Fibroblast of villous mesenchyme (primary cell): ENCODE measurements around the gene OSGIN1. TPM values are rescaled to one million over a fixed set of nuclear protein-coding genes. Genes with fewer than 3 reads are reported as not detected.

Source experiments
- DNase-seq: peaks from one replicate; pipeline ENCODE4 v3.0.0-alpha.2; 2010; ENCODE audit warnings: low read depth
- H3K4me3 ChIP-seq: 2 replicates; pipeline ENCODE4 v1.5.1; 2011; ENCODE audit warnings: low read depth, mild to moderate bottlenecking, low read length
- CTCF ChIP-seq: IDR thresholded peaks from 2 replicates; pipeline ENCODE4 v1.5.1; 2012; ENCODE audit warnings: low read depth, mild to moderate bottlenecking, low read length; ENCODE audit not compliant: insufficient read depth
- total RNA-seq: library from RNA; depleted of rRNA; stranded (reverse); fragments of >200 nt; gene quantifications from 2 replicates; pipeline ENCODE4 v1.2.3, GENCODE V29; 2012

Gene OSGIN1
- total RNA-seq, 1 donor, result 6.5 TPM

GRCh38 chr16:83942074-83942473 is 11.0 kb upstream of the OSGIN1 start:
- DNase-seq, result no peak
- H3K4me3 ChIP-seq, result no peak overlapping the region
- TF ChIP-seq CTCF, result no peak

- TF ChIP-seq CTCF, result no peak
- no peak overlapping the region for H3K4me3 ChIP-seq
- no peak for DNase-seq
Measured at GRCh38 chr16:83942815-83943515, 10.1 kb upstream of the OSGIN1 start.

- DNase-seq, result no peak
- TF ChIP-seq CTCF, result no peak
- no peak overlapping the region for H3K4me3 ChIP-seq
Measured at GRCh38 chr16:83943516-83944050, 9.5 kb upstream of the OSGIN1 start.

GRCh38 chr16:83945587-83945986 is 7.5 kb upstream of the OSGIN1 start:
- DNase-seq, result no peak
- H3K4me3 ChIP-seq, result no peak overlapping the region
- no peak for TF ChIP-seq CTCF

GRCh38 chr16:83946154-83946780 is 6.8 kb upstream of the OSGIN1 start:
- no peak overlapping the region for H3K4me3 ChIP-seq
- no peak for DNase-seq
- no peak for TF ChIP-seq CTCF

GRCh38 chr16:83946781-83947566 is 6.1 kb upstream of the OSGIN1 start:
- DNase-seq, result no peak
- TF ChIP-seq CTCF, result no peak

More at GRCh38 chr16:83946781-83947566, 6.1 kb upstream of the OSGIN1 start:
- H3K4me3 ChIP-seq, result no peak overlapping the region
